Cardiac fibroblast (primary cell): ENCODE results near the gene LRBA.

ENCODE experiments used
- DNase-seq, 2 donors: peaks; one replicate each; pipeline versions ENCODE4 v3.0.0 to v3.0.0-alpha.2; 2010; ENCODE audit warnings: low read depth in 2 of 2
- H3K4me3 ChIP-seq, 2 donors: replicated peaks in 1 of 2; 1 replicate in 1 of 2; 2 replicates in 1 of 2; pipeline ENCODE4 v1.5.1; 2011; ENCODE audit warnings: low read depth in 2 of 2, low read length in 2 of 2, mild to moderate bottlenecking in 2 of 2, moderate library complexity in 1 of 2
- CTCF ChIP-seq: IDR thresholded peaks from one replicate; pipeline ENCODE4 v1.5.1; 2011; ENCODE audit warnings: low read depth, mild to moderate bottlenecking, low read length, inconsistent platforms

LRBA gene

GRCh38 chr4:151046609-151047008, 31.5 kb upstream of the LRBA start:
- no peak for DNase-seq
- TF ChIP-seq CTCF: no peak
- no peak overlapping the region for H3K4me3 ChIP-seq

- H3K4me3 ChIP-seq: no peak overlapping the region
- DNase-seq: no peak
- TF ChIP-seq CTCF: no peak
Measured at GRCh38 chr4:151045907-151046306, 30.8 kb upstream of the LRBA start.

- no peak overlapping the region for H3K4me3 ChIP-seq
- no peak for TF ChIP-seq CTCF
- peak in 1 of 2 donors; percentile 29 for DNase-seq
Measured at GRCh38 chr4:151043803-151044515, 28.9 kb upstream of the LRBA start.

- H3K4me3 ChIP-seq: no peak overlapping the region
- peak in 1 of 2 donors; percentile 5 for DNase-seq
- TF ChIP-seq CTCF: no peak
Measured at GRCh38 chr4:151039733-151040132, 24.6 kb upstream of the LRBA start.

- H3K4me3 ChIP-seq: no peak overlapping the region
- no peak for DNase-seq
- TF ChIP-seq CTCF: no peak
Measured at GRCh38 chr4:151038452-151039157, 23.5 kb upstream of the LRBA start.

- DNase-seq: no peak
- no peak overlapping the region for H3K4me3 ChIP-seq
- no peak for TF ChIP-seq CTCF
Measured at GRCh38 chr4:151035911-151036310, 20.8 kb upstream of the LRBA start.
